GM12891 (cell line): ENCODE data around the gene TFF3.

Source experiments
- DNase-seq: peaks from one replicate; pipeline ENCODE4 v3.0.0; 2011; ENCODE audit warnings: low spot score; ENCODE audit not compliant: insufficient read length
- FAIRE-seq: peaks from 2 replicates; lab custom pipeline; 2011; peaks lifted over from hg19 to GRCh38; lab: Jason Lieb, UNC
- PAX5 ChIP-seq: IDR thresholded peaks from 2 replicates; pipeline ENCODE4 v1.6.1; 2011; ENCODE audit warnings: low read length, moderate library complexity, mild to moderate bottlenecking; ENCODE audit not compliant: insufficient read depth, severe bottlenecking
- POLR2A ChIP-seq: IDR thresholded peaks from 2 replicates; pipeline ENCODE4 v1.6.1; 2011; ENCODE audit warnings: low read depth, low read length, control low read depth
- POLR2AphosphoS5 ChIP-seq: IDR thresholded peaks from 2 replicates; pipeline ENCODE4 v1.6.1; 2011; ENCODE audit warnings: low read depth, low read length, control low read depth
- POU2F2 ChIP-seq: IDR thresholded peaks from 2 replicates; pipeline ENCODE4 v1.6.1; 2011; ENCODE audit warnings: low read depth, mild to moderate bottlenecking, control low read depth, low read length, moderate library complexity
- SPI1 ChIP-seq: IDR thresholded peaks from 2 replicates; pipeline ENCODE4 v1.6.1; 2011; ENCODE audit warnings: low read depth, low read length, control low read depth
- TAF1 ChIP-seq: IDR thresholded peaks from 2 replicates; pipeline ENCODE4 v1.6.1; 2011; ENCODE audit warnings: low read depth, low read length, control low read depth

The TFF3 gene

GRCh38 chr21:42263591-42264131 lies 51.5 kb downstream of the TFF3 start:
- TF ChIP-seq TAF1 (no peak), SPI1 (no peak), POLR2AphosphoS5 (no peak), POLR2A (no peak), POU2F2 (no peak), PAX5 (no peak)
- no peak for FAIRE-seq
- DNase-seq = no peak

- DNase-seq = no peak
- no peak for FAIRE-seq
- TF ChIP-seq TAF1 = no peak
- TF ChIP-seq POLR2A = no peak
- TF ChIP-seq SPI1 = no peak
- TF ChIP-seq POLR2AphosphoS5 = no peak
- no peak for TF ChIP-seq PAX5
- no peak for TF ChIP-seq POU2F2
Observed at GRCh38 chr21:42262831-42263231, 52.4 kb downstream of the TFF3 start.

GRCh38 chr21:42261829-42262200 lies 53.4 kb downstream of the TFF3 start:
- DNase-seq = no peak
- FAIRE-seq = no peak
- TF ChIP-seq SPI1 (no peak), PAX5 (no peak), POLR2AphosphoS5 (no peak), TAF1 (no peak), POU2F2 (no peak), POLR2A (no peak)
